ENCODE results near the gene TMEM220.
"Not testable (repeated sequence)": the region's sequence is repeated elsewhere in the genome, so short reads cannot be mapped to it uniquely, and the experiment has no call there.

The TMEM220 gene

DNA sequence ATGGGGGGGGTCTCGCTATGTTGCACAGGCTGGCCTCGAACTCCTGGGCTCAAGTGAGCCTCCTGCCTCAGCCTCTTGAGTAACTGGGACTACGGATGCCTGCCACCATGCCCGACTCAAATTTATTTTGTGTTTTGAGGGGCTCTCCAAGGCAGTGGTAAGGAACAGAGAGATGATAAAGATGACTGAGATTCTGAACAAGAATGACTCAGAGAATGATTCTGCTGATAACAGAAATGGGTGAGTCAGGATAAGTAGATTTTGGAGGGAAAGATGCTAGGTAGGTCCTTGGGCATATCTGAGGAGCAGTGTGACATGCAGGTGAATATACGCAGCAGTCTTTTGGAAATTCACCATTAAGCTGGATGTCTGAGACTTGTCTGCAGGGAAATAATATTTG is 2.6 kb downstream of the TMEM220 start:
- no peak for DNase-seq

DNA sequence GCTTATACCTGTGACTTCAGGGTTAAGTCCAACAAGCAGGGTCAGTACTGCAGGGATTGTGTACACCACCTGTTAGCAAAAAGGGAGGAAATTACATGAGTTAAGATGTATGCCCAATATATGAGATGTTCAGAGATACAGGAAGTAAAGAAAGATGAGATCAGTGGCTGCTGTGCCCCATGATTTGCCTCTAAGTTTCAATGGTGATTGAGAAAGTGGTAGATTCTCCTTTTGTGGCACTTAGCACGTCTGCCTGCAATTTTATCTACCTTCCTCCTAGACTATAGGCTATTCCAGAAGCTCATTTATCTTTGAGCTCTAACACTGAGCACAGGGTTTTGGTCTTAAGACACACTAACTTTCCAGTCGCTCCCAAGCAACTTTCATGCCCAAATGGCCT is 3.6 kb downstream of the TMEM220 start:
- DNase-seq, result no peak

DNA sequence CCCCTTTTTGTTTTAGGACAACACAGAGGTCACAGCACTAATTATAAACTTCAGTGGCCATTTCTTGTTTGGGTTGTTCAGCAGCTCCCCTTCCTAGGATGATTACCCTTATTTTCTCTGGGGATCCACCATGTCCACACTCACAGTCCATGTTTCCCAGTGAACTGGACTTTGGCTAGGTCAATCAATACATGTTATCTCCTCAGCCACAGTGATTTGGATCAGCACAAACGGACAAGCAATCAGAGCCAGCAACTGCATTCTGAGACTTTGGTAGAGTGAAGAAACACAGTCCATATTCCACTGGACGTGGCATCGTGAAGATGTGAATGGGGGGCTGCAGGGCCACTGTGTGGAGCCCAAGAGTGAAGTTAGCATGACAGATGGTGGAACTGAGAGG is 4.6 kb downstream of the TMEM220 start:
- no peak for DNase-seq

DNA sequence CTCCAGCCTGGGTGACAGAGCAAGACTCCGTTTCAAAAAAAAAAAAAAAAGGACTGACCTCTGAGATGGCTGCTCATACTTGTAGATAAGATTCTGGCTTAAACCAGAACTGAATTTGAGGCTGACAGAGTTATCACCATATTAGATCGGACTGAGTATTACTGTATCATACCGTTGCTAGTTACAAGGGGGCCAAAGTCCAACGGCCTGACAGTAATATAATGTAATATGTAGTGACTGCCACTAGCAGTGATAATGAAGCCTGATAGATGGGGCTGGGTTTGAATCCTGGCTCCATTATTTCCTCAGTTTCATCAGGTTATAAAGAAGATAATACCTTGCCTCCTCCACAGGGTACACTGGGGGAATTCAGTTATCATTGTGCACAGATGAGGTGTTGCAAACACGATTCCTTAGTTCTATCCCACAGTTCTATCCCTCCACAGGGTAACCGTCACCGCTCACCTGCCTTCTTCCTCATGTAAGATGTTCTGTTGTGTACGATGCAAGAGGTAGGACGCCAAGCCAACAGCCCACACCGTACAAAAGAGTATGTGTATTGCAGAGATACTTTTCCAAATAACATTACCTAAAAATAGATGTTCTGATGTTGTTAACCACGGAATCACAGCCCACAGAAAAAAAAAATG is 5.2 kb downstream of the TMEM220 start:
- no peak for DNase-seq

DNA sequence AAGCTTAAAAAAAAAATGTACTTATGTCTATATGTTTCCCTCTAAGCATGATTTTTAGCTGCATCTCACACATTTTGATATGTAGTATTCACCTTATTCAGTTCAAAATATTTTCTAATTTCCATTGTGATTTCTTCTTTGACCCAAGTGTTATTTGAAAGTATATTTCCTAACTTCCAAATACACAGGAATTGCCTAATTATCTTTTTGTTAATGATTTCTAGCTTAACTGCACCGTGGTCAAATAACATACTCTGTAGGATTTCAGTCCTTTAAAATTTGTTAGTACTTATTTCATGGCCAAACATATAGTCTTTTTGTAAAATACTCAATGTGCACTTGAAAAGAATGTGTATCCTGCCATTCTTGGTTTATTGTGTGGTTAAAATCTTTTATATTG is 11.3 kb downstream of the TMEM220 start:
- DNase-seq, result no peak

DNA sequence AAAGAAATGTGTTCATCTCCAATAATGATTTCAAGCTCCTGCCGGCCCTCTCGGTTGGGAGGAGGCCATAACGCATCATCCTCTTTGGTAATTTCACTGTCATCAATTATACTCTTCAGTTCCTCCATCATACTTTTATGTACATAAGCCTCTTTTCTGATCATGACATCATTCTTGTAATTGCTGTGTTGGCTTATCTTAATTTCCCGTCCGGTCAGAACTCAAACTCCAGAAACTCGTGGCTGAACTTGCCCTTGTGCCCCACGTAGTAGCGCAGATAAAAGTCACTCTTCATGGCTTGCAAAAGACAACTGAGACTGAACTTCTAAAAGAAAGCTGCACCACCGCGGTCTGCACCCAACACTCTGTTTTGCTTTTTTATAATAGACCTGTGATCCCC is 13.6 kb downstream of the TMEM220 start:
- DNase-seq, result no peak

DNA sequence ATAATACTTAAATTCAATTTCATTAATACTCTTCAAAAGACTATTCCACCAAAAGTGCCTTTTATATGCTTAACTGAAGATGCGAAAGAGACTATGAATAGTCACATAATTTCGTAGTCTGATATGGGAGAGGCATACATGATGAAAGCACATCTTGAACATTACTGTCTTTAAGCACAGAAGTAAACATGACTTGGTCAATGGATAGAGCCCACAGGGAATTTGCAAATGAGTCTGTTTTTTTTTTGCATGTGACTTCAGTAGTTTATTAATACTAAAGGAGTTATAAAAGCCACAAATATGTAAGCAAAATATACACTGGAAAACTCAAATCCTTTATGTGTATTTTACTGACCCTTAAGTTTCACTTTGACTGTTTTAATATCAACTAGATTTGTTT is 16.5 kb downstream of the TMEM220 start:
- DNase-seq, result no peak

DNA sequence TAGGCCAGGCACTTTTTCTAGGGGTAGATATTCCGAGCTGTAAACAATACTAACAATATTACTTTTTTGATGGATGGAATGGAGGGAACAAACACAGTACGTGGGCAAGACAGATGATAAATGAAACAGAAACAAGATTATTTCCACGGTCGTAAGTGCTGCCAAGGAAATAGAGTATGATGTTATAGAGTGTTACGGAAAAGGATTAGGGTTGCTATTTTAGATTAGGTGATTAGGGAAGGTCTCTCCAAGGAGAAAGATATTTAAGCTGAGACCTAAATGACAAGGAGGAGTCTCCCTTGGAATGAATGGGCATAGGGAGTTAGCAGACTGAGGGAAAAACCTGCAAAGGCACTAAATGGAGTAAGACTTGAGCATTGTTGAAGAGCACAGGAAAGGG is 24.1 kb downstream of the TMEM220 start:
- DNase-seq, result no peak

DNA sequence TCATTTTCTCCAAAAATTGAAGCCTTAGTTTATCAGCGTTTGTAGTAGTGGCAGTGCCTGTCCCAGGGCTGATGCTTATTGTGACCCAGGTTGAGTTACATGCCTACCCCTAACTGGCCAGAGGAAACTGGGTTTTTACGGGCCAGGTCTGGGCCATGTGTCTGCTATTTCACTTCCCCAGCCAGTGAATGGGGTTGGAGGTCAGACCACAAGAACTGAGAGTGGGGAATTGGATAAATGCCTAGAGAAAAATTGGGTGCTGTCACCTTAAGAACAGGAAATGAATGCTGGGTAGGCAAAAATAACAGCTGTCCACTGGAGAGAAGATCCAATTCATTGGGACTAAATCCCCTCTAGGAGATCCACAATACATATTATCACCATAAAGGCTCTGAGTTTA is 27.2 kb downstream of the TMEM220 start:
- no peak for DNase-seq

DNA sequence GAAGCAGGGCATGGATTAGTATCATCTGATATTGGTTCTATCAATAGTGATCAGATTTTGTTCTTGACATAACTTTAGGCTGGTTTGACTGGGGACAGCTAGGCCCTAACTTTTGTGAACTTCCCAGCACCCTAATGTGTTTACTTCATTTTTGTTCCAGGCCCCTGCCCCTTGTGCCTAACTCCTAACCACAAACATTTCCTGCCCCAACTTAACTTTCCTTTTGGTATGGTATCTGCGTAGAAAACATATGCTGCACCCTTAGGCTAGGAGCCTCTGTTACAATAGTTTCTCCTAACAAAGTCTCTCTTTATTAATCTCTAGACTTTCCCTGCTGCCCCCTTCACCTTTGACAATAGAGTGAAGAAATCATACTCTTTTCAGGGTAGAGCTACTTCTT is 30.0 kb downstream of the TMEM220 start:
- no peak for DNase-seq

DNA sequence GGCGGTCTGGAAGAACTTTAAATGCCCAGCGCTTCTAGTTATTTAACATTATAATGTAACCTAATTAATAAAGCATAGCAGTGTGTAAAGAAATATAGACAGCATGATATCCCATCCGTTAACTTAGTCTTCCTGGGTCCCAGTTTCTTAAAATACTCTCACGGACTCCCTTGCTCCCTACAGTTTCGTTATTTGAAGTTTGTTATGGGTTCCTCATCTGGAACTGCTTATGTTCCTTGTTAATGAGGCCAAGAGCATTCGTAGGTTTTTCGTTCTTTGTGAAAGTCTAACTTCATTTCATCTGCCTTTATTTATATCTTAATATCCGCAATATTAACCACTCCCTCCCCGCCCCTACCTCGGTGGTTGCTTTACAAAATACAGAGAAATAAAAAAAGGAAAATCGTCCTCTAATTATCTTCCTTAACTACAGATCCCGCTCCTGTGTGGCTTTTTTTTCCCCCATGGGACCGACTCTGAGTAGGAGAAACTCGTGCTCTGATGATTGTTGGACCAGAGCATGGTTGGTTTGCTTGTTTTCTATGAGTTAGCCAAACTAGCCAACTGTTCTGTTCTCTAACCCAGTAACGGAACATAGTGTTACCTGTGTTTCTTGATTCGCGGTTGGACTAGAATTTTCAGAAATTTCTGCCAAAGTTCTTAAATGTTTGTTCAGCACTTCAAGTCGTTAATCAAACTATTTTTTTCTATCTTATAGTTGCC is 31.6 kb downstream of the TMEM220 start:
- DNase-seq, result no peak

DNA sequence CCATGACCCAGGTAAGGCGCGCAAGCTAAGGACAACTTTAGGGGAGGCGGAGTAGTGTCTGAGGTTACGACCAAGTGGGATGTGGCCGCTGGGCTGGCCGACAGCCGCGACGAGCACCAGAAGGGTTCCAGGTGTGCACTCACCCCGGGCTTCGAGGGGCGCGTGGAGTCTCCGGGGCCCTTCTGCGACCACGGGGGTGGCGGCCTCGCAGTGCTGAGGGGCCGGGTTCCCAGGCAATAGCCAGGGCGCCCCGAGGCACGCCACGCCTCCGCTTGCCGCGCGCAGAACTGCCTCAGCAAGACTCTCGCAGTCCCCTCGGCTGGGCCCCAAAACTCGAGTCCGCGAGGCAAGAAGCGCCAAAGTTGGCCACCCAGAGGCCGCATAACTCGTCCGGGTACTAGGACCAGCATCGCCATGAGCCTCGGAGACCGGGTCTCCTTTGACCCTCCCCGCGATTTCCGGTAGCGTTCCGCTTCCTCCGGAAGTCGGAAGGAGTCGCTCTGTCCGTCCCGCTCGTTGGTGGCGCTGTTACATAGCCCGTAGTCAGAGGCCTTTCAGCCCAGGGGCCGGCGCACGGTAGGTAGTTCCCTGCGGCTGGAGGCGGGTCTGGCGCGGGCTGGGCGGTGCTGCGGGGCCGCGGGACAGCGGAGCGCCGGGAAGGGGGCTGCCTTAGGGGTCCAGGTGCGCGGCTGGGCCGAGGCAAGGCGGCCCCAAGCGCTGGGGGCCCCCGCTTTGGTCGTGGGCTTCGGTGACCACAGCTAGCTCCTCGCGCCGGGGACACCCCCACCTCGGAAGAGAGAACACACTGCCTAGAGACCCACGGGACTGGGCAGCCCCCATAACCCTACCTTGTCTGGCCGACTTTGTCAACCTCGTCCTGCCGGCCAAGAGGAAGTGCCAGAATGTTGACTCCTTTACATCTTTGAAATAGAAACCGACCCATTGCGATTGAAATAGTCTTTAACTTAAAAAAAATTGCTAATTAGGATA is 32.4 kb downstream of the TMEM220 start, which contains the start of the genes ADPRM and SCO1:
ADPRM (plus strand) TSS at position 503 of the 990 bp plus-strand sequence. CDS start 7,333 bp downstream, outside the sequence.
SCO1 (minus strand) TSS at position 442 of the 990 bp plus-strand sequence; CDS start at position 416, 26 bp downstream.
- peak; percentile 14 for DNase-seq

DNA sequence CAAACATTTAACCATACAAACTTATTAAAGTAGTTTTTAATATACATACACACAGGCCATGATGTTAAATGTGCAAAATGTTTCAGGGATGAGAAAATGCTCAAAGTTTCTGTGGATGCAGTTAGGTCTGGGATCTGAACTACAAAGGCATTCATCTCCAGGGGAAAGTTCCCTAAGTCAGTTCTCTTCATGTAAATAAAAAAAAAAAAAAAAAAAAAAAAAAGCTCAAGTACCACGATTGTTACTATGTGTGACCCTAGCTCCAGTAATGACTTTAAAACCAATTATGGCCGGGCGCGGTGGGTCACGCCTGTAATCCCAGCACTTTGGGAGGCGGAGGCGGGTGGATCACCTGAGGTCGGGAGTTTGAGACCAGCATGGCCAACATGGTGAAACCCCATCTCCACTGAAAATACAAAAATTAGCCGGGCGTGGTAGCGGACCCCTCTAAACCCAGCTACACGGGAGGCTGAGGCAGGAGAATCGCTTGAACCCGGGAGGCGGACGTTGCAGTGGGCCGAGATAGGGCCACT is 33.9 kb downstream of the TMEM220 start:
- not testable (repeated sequence) for DNase-seq

DNA sequence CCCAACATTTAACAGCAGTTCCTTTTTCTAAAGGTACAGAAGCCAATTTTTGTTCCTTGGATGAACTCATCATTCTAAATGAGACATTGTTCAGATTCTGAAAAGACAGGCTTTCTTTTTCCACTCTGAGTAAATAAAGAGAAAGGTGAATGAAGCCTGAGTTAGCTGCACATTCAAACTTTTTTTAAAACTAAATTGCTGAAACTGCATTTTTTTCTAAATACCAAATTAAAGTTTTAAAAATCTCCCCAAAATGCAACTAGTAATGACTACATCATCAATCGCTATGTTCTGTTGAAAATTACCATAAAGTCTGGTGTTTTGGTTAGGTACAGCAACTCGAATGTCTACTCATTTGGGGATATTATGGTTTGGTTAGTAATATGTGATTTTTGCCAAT is 42.3 kb downstream of the TMEM220 start:
- DNase-seq, result no peak

DNA sequence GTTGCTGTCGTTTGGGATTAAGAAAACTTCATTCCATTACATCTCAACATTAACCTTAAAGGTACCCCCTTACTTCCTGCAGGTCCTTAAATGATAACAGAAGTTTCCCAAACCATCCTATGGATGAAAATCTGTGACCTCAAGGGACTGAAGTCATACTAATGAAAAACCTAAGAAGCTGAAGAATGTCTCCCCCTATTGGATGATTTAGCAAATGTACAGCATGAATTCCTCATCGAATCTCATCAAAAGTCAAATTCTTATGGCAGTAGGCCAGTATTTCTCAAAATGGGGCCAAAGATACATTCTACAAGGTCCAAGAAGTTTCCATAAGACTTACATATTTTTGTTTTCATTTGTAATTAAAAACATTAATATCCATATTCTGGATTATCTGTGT is 46.0 kb downstream of the TMEM220 start:
- DNase-seq, result no peak

DNA sequence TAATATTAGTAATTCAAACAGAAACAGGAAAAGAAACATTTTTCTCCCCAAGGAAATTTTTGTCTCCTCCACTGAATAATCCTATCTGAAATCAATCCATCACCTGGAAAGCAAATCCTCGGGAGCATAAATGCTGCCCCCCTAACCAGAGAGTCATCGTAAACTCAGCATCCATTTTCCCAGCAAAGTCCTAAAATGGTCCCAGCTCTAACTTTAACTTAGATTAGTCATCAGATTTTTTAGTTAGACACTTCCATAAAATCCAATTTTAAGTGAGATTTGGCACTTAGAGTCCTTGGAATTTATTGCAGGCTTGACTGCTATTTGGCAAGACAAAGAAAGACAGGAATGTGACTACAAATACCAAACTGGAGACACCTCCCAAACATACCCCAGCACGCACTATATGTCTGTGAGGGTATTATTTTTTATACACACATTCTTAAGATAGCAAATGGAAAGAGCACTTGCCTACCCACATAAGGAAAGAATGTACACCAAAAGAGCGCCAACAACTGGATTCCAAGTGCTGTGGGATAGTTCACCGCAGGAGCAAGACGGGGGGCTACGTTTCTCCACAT is 47.9 kb downstream of the TMEM220 start:
- DNase-seq, result no peak

DNA sequence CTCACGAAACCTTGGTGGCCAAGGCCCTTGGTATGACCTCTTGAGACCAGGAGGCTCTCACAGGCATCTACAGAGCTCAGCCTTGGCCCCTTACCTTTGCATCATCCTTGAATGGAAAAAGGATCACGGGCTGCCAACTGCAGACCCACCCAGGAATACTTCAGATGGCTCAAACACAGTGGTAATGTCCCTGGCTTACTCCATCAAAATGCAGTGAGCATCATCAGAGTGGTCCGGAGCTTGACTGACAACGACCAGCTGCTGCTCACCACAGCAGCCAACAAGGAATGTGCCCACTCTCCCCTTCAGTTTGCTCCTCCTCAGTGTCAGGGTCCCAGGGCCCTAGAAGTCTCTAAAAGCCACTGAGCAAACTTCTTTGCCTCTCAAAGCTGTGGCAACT is 55.1 kb downstream of the TMEM220 start:
- DNase-seq, result no peak

DNA sequence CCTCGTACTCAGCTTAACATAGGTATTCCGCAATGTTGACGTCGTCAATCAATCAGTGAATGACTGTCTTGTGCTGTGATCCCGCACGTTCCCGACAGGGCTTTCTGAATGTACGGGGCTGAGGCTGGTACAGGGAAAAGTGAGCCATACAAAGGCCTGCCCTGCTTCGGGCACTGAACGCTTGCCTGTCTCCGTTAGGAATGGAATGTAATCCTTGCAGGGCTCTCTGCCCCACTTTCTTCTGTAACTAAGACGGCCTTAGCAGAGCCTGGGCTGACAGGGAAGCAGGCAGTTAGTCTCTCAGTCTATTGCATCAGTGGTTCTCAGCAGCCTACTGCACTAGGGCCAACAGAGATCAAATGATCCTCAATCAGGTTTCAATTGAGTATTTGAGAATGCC is 56.5 kb downstream of the TMEM220 start:
- DNase-seq, result no peak

DNA sequence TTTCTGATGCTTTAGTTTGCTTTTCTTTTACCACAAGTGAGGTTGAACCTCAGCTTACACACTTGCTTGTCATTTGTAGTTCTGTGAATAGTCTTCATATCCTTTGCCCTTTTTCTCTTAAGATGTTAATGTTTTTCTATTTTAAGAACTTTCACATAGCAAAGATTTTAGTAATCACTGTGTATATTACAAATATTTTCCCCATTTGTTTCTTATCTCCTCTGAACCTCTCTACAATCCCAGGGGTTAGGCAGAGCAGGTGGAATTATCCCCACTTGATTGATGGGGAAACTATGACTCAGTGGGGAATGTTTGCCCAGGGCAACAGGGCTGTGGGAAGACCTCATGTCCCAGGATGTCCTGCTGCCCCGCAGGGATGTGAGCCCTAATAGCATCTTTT is 61.0 kb downstream of the TMEM220 start:
- DNase-seq, result no peak

DNA sequence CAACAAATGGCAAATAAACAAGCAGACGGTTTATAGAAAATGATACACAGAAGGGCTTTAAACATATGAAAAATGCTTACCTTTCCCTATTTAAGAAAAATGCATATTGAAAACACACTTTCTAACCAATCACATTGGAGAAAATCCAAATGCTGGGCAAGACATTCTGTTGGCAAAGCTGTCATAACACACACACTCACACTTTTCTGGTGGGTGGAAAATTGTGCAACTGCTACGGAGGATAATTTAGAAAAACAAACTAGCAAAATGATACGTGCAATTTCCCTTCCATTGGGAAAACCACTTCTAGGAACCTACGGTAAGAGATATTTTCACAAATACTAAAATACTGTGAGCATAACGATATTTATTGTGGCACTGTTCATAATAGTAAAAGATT is 62.9 kb downstream of the TMEM220 start:
- no peak for DNase-seq

DNA sequence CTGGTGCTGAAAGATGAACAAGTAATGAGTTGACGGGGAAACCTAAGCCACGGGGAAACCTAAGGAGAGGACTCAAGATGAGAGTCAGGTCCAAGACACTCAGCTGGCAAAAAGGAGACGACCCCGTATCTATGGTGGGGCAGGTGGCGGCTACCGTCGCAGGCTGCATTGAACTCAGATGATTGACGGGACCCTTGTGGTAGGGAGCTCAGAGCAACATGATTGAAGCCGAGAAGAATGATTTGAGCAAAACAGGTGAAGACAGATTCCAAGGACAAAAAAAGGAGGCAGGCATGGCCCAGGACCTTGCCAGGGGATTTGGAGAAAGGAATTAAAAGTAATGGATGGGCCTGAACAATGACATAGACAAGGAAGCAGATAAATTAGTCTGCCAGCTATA is 65.3 kb downstream of the TMEM220 start:
- no peak for DNase-seq

All from NCI-H187 treated with DMSO at 0.1 percent for 48 hours (cell line).